Head of caudate nucleus (tissue), 42 donors: Measurements from ENCODE around the gene OPN4.

Experiments used
- DNase-seq, 42 donors: peaks; one replicate each; pipeline versions ENCODE4 v3.0.0 to v3.0.0-alpha.2; 2020 to 2021; ENCODE audit warnings: mixed read lengths in 7 of 42
- intact Hi-C: fragments of 100-400 bp; cut with DNase I; formaldehyde crosslinking; loops from one replicate; pipeline ENCODE4 v1.15.0; 2022

Gene OPN4

DNA sequence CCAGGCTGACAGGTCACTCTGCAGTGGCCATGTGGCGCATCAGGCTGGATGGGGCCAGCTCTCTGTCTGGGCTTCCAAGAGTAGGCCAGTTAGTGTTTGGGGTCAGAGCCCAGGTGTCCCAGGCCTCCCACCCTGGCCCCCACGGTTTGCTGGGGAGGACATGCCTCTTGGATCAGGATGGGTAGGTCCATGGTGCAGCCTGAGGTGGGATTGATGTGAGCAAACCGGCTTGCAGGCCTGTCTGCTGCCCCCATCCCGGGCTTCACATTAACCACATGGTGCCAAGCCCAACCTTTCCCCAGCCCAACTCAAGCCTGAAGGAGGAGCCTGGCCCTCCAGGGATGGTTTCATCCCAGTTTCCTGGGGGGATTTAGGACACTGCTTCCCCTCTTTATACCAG lies 53.2 kb downstream of the OPN4 start:
- intact Hi-C loops: no loop called here
- DNase-seq: no peak

DNA sequence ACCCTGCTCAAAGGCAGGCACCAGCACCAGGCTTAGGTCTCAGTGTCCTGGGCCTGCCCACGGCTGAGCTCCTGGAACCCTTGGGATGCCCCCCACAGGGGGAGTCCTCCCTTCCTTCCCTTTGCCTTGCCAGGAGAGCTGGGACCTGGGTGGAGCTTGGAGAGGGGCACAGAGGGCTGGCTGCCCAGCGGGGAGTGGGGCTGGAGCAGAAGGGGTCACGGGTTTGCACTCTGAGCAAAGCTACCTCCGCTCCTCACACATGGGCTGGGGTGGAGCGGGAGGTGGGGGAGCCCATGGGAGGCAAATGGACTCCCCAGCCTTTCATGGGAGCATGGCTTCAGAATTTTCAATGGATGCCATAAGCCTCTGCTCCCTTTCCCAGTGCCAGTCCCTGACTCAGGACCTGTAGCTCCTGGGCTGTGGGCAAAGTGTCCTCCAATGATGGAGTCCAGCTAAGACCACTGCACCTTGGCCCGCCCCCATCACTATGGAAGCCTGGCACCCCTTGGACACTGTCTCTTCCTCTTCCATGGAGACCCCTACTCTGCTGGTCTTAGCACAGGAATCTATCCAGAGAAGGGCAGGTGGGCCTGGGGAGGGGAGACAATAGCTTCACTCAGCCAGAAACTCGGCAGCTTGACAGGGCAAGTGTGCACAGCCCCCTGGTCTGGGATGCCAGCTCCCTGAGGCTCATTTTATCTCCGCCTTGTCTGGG lies 53.9 kb downstream of the OPN4 start:
- intact Hi-C loops: no loop called here
- no peak for DNase-seq

DNA sequence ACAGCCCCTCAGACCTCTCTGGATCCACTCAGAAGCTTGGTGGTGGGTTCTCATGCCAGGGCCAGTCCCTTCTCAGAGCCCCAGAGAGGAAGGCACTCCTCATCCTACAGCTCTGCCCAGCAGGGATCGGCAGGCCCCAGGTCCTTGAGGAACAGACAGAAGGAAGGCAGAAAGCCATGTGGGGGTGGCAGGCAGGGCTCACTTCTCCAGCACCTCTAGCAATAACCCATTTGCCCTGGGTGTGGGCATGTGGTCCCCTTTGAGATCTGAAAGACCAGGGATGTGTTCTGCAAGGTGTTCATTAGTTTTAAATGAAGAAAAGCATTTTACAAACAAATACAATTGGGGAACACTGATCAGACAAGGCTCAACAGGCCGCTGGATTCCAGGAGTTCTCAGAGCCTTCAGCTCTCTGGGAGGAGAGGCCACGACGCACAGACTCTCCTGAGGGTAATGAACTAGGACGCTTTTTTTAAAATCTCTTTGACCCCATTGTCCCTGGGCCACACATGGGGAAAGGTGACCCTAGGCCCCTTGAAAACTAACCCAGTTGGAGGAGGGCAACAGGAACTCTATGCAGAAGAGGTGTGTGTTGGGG lies 54.5 kb downstream of the OPN4 start:
- intact Hi-C loops: no loop called here
- DNase-seq: no peak

DNA sequence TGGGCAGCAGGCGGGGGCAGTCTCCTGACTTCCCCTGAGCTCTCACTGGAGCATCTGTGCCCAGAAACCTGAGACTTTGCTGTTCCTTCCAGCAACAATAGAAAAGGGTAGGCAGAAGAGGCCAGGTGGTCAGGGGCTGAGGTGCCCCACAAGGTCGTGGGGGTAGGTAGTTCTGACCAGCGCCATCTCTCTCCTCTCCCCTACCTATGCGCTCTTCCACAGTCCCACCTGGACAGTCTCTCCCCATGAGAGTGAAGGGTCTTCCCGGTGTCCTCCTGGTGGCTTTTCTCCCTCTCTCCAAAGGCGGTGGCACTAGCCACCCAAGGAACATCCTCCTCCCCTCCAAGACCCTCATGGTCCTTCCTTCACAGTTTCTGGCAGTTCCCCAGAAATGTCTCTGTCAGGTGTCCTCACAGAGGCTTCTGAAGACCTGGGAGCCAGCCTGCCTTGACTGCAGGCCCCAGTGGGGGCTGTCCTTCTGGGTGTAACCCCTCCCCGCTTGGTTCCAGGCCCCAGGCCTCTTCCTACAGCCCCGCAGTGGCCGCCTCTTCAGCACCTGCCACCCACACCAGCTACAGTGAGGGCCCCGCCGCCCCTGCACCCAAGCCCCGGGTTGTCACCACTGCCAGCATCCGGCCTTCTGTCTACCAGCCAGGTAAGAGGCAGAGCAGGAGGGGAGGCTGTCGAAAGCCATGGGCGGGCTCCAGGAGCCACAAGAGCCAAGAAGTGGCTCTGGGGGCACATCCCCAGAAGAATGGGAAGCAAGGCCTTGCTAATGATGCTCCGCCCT lies 55.2 kb downstream of the OPN4 start:
- no peak for DNase-seq
- intact Hi-C loops: loop anchor here (5.0 kb wide), 1 partner anchor 48 kb away; the partner anchor contains the start of gene BMPR1A

GRCh38 chr10:86710987-86711512 lies 56.7 kb downstream of the OPN4 start:
- peak; percentile 55 to 94 (median 86) for DNase-seq
- intact Hi-C loops: loop anchor here (5.0 kb wide), 1 partner anchor 46 kb away; the partner anchor contains the start of gene BMPR1A

DNA sequence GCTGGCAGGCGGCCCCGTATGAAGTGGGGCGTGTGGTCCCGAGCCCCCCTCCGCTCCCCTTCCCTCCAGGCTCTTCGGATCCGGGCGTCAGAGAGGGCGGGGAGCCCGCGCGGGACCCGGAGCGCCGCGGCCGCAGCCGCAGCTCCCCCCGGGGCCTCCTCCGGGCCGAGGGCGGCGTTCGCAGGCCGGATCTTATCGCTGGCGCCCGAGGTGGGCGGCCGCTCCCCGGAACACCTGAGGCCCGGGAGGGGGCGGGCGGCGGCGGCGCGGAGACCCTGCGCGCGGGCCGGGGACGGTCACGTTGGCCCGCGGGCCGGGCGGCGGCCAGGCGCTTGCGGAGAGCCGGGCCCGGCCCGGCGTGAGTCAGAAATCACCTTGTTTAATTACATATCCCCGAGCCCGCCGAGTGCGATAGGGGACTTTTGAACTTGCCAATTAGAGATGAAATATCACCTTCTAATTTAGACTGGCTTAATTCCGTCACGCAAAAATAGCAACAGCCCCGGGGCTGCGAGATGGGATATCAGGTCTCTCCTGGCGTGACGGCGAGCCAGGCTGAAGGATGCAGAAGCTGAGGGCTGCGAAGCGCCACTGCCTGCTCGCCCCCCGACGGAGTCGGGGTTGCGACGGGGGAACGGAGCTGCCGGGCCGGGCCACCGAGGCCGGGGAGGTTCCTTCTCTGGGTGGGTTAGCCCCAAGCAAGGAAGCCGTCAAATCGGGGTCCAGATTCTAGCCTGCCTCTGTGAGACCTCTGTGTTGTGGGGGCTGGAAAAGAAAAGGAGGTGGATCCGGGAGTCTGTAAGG lies 57.4 kb downstream of the OPN4 start:
- peak in 40 of 42 donors; percentile 10 to 72 (median 44) for DNase-seq
- intact Hi-C loops: loop anchor here (5.0 kb wide), 1 partner anchor 46 kb away; the partner anchor contains the start of gene BMPR1A

- DNase-seq: peak in 1 of 42 donors; percentile 14
- intact Hi-C loops: loop anchor here (5.0 kb wide), 1 partner anchor 45 kb away; the partner anchor contains the start of gene BMPR1A
Measured at GRCh38 chr10:86712317-86712707, 58.0 kb downstream of the OPN4 start.

- intact Hi-C loops: no loop called here
- DNase-seq: no peak
Measured at GRCh38 chr10:86715156-86715795, 60.9 kb downstream of the OPN4 start.

GRCh38 chr10:86715836-86716235 lies 61.5 kb downstream of the OPN4 start:
- intact Hi-C loops: no loop called here
- DNase-seq: no peak
